CD14-positive monocyte (primary cell): ENCODE data around the gene MAP2K6. TPM values are rescaled to one million over a fixed set of nuclear protein-coding genes. Genes with fewer than 3 reads are reported as not detected.

Experiments
- DNase-seq, 3 donors: peaks; one replicate each; pipeline ENCODE4 v3.0.0-alpha.2; 2011 to 2022
- H2AFZ ChIP-seq: 2 replicates; pipeline ENCODE4 v1.6.0; 2012; ENCODE audit warnings: mild to moderate bottlenecking, low read depth, low read length, inconsistent platforms; ENCODE audit not compliant: insufficient read depth, poor library complexity, severe bottlenecking
- H3K27ac ChIP-seq, 2 donors: 1 replicate in 1 of 2; 2 replicates in 1 of 2; pipeline ENCODE4 v1.5.1; 2012 to 2013; ENCODE audit warnings: low read length in 2 of 2, control low read depth in 1 of 2, inconsistent platforms in 1 of 2, low read depth in 1 of 2, mild to moderate bottlenecking in 1 of 2
- H3K27me3 ChIP-seq, 2 donors: one replicate each; pipeline versions ENCODE4 v1.6.0 to v1.6.1; 2011 to 2013; ENCODE audit warnings: low read length in 2 of 2; ENCODE audit not compliant: control insufficient read depth in 2 of 2, insufficient read depth in 2 of 2
- H3K36me3 ChIP-seq, 2 donors: replicated peaks in 1 of 2; 1 replicate in 1 of 2; 2 replicates in 1 of 2; pipeline versions ENCODE4 v1.5.1 to v1.6.1; 2012 to 2013; ENCODE audit warnings: low read length in 2 of 2, control low read depth in 1 of 2, inconsistent platforms in 1 of 2, mild to moderate bottlenecking in 1 of 2; ENCODE audit not compliant: insufficient read depth in 2 of 2, control insufficient read depth in 1 of 2
- H3K4me1 ChIP-seq, 2 donors: 1 replicate in 1 of 2; 2 replicates in 1 of 2; pipeline versions ENCODE4 v1.5.1 to v1.6.1; 2012 to 2013; ENCODE audit warnings: low read length in 2 of 2, control low read depth in 1 of 2, inconsistent platforms in 1 of 2, mild to moderate bottlenecking in 1 of 2, moderate library complexity in 1 of 2; ENCODE audit not compliant: insufficient read depth in 2 of 2, control insufficient read depth in 1 of 2
- H3K4me2 ChIP-seq: replicated peaks from 2 replicates; pipeline ENCODE3; 2012; ENCODE audit warnings: low read length, moderate library complexity, mild to moderate bottlenecking; ENCODE audit not compliant: poor library complexity, severe bottlenecking; ENCODE audit errors: extremely low read depth
- H3K4me3 ChIP-seq, 3 experiments: fragments of 200-600 bp in 1 of 3; sonication (generic) in 1 of 3; replicated peaks in 1 of 3; 1 replicate in 2 of 3; 2 replicates in 1 of 3; pipeline ENCODE4 v1.5.1; 2011 to 2013; ENCODE audit warnings: low read length in 3 of 3, mild to moderate bottlenecking in 3 of 3, control low read depth in 2 of 3, low read depth in 2 of 3, inconsistent platforms in 1 of 3, moderate library complexity in 1 of 3
- H3K79me2 ChIP-seq: 2 replicates; pipeline ENCODE4 v1.6.0; 2012; ENCODE audit warnings: mild to moderate bottlenecking, control low read depth, inconsistent platforms, low read length, moderate library complexity; ENCODE audit not compliant: insufficient read depth
- H3K9ac ChIP-seq: 2 replicates; pipeline ENCODE4 v1.6.0; 2017; ENCODE audit warnings: low read length, mild to moderate bottlenecking; ENCODE audit not compliant: insufficient read depth, poor library complexity, severe bottlenecking
- H3K9me3 ChIP-seq, 2 donors: replicated peaks in 1 of 2; 1 replicate in 1 of 2; 2 replicates in 1 of 2; pipeline versions ENCODE4 v1.5.1 to v1.6.1; 2012 to 2013; ENCODE audit warnings: low read length in 2 of 2, control low read depth in 1 of 2; ENCODE audit not compliant: control insufficient read depth in 1 of 2, insufficient read depth in 1 of 2
- H4K20me1 ChIP-seq: 2 replicates; pipeline ENCODE4 v1.6.0; 2012; ENCODE audit warnings: mild to moderate bottlenecking, low read length, control low read depth, moderate library complexity; ENCODE audit not compliant: insufficient read depth
- H3K27ac Mint-ChIP-seq, 7 donors: one replicate each; pipeline ENCODE4 v1.8.0; 2020; ENCODE audit warnings: mild to moderate bottlenecking in 7 of 7, mixed read lengths in 7 of 7, moderate library complexity in 6 of 7, inconsistent platforms in 2 of 7
- H3K27me3 Mint-ChIP-seq, 3 donors: one replicate each; pipeline ENCODE4 v1.8.0; 2021 to 2022; ENCODE audit warnings: low read depth in 3 of 3, mild to moderate bottlenecking in 3 of 3, mixed read lengths in 3 of 3, moderate library complexity in 3 of 3, inconsistent platforms in 1 of 3
- H3K36me3 Mint-ChIP-seq, 2 donors: one replicate each; pipeline ENCODE4 v1.8.0; 2020; ENCODE audit warnings: mixed read lengths in 2 of 2, inconsistent platforms in 1 of 2, mild to moderate bottlenecking in 1 of 2
- H3K4me1 Mint-ChIP-seq: one replicate; pipeline ENCODE4 v1.8.0; 2020; ENCODE audit warnings: mild to moderate bottlenecking, mixed read lengths
- H3K4me3 Mint-ChIP-seq, 2 donors: one replicate each; pipeline ENCODE4 v1.8.0; 2020; ENCODE audit warnings: mild to moderate bottlenecking in 2 of 2, mixed read lengths in 2 of 2, moderate library complexity in 1 of 2
- H3K9me3 Mint-ChIP-seq, 7 donors: one replicate each; pipeline ENCODE4 v1.8.0; 2020 to 2022; ENCODE audit warnings: mixed read lengths in 7 of 7, mild to moderate bottlenecking in 6 of 7, moderate library complexity in 6 of 7, inconsistent platforms in 2 of 7
- WGBS: methylation state at CpG from one replicate; pipeline ENCODE4 v1.1.5; 2013; ENCODE audit warnings: missing lambda C conversion rate; ENCODE audit not compliant: insufficient coverage; 5-methylcytosine and 5-hydroxymethylcytosine counted together
- intact Hi-C, 2 donors: fragments of 100-400 bp; cut with micrococcal nuclease; formaldehyde crosslinking; loops; one replicate each; pipeline versions ENCODE4 v1.15.0 to v1.15.1; 2023
- polyA plus RNA-seq, 3 donors: library from polyadenylated mRNA; depleted of rRNA in 1 of 3; unstranded in 2 of 3; stranded (reverse) in 1 of 3; fragments of 300-500 nt in 2 of 3; fragments of >200 nt in 1 of 3; fragmentation: Illumina TruSeq in 2 of 3; gene quantifications; 1 replicate in 2 of 3; 2 replicates in 1 of 3; pipeline ENCODE4 v1.2.3, GENCODE V29; 2012 to 2021
- TF ChIP-seq, protein P1 (sequence below): fragments of 200-600 bp; IDR thresholded peaks from one replicate; pipeline ENCODE4 v1.8.0; 2022; ENCODE audit warnings: antibody characterized with exemption, mild to moderate bottlenecking

The MAP2K6 gene
- polyA plus RNA-seq, 3 donors: 13.5 to 28.9 (median 18.5) TPM

DNA sequence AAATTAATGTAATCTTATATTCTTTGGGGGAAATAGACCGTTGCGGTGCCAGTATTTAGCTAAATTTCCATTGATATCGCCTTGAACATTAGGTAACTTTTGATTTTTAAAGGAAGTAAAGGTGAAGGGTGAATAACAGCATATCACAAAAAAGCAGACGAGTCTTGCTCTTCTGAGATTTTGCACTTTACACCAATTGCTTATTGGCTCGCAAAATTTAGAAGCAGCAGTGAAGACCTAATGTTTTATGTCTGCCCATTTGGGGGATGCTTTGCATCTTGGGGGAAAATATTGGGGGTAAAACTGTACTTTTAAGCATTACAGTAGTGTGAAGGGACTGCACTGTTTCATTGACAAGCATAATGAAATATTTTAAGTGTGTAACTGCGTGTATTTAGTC, 934 bp downstream of the MAP2K6 start:
- TF ChIP-seq, protein P1, sequence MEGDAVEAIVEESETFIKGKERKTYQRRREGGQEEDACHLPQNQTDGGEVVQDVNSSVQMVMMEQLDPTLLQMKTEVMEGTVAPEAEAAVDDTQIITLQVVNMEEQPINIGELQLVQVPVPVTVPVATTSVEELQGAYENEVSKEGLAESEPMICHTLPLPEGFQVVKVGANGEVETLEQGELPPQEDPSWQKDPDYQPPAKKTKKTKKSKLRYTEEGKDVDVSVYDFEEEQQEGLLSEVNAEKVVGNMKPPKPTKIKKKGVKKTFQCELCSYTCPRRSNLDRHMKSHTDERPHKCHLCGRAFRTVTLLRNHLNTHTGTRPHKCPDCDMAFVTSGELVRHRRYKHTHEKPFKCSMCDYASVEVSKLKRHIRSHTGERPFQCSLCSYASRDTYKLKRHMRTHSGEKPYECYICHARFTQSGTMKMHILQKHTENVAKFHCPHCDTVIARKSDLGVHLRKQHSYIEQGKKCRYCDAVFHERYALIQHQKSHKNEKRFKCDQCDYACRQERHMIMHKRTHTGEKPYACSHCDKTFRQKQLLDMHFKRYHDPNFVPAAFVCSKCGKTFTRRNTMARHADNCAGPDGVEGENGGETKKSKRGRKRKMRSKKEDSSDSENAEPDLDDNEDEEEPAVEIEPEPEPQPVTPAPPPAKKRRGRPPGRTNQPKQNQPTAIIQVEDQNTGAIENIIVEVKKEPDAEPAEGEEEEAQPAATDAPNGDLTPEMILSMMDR: no peak
- no peak overlapping the region for H3K9ac ChIP-seq

DNA sequence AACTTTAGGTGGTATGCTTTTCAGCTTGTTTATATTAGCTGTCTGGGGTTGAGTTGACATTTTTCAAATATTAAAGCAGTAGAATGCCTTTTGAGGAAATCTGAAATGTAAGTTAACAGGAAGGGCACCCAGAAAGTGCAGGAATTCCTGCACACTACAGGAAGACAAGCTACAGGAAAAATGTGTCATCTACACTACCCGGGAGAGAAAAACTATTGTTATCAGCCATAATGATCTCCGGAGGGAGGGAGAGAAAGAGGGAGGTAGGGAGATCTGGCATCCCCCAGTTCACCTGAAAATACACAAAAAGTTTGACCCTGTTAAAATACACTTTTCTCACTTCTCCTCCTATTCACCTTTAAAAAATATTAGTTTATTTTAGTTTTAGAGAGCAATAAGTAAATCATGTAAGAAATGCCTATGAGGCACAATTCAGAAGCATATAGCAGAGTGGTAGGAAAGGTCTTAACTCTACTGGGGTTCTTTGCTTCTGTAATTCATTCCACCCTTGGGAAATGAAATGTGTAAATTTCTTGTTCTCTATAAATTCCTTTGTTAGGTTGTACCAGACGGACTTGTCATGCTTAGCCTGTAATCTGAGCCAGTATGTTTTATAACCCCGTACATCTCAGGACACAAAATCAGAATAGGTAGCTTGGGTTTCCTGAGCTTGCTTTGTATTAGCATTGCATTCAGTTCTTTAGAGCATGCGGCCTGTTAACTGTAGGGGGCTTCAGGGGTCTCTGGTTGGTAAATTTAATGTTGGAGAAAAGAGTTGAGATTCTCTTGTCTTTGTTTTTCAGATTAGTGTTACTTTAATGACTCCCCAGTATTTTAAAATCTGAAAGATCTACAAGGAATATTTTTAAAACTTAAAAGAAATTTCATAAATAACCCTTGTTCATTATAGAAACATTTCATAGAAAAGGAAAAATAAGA, 3.3 kb downstream of the MAP2K6 start:
- H2AFZ ChIP-seq: no peak overlapping the region
- no peaks in the 10 kb centered on the region for H3K9me3 ChIP-seq

More for the DNA sequence above, 934 bp downstream of the MAP2K6 start:
- peak overlapping the region in 1 of 2 donors; percentile 42 for H3K27ac ChIP-seq
- peaks cover 33% of the 10 kb centered on the region for H3K79me2 ChIP-seq
- peaks cover 20 to 33% of the 10 kb centered on the region in 2 donors for H3K4me1 ChIP-seq
- H4K20me1 ChIP-seq: no peaks in the 10 kb centered on the region
- peaks cover 0 to 2% of the 10 kb centered on the region in 2 donors for H3K36me3 Mint-ChIP-seq
- peak overlapping the region; percentile 59 to 96 (median 91) for H3K4me3 ChIP-seq
- peaks cover 0 to 6% (median 0%) of the 10 kb centered on the region in 7 donors for H3K9me3 Mint-ChIP-seq
- peak overlapping the region; percentile 34 for H2AFZ ChIP-seq
- H3K36me3 ChIP-seq: no peaks in the 10 kb centered on the region
- peaks cover 0 to 4% (median 4%) of the 10 kb centered on the region in 3 donors for H3K27me3 Mint-ChIP-seq
- intact Hi-C loops: no loop called here
- H3K4me3 Mint-ChIP-seq: no peak overlapping the region
- H3K4me1 Mint-ChIP-seq: peaks cover 8% of the 10 kb centered on the region
- H3K27ac Mint-ChIP-seq: no peak overlapping the region
- H3K4me2 ChIP-seq: peak overlapping the region; percentile 87
- no peaks in the 10 kb centered on the region for H3K9me3 ChIP-seq
- no peak for DNase-seq
- no peaks in the 10 kb centered on the region for H3K27me3 ChIP-seq
- 17% methylated on average over 2 of the region's 6 CpGs for WGBS

More for the DNA sequence above, 3.3 kb downstream of the MAP2K6 start:
- H3K27ac ChIP-seq: no peak overlapping the region
- no peak overlapping the region for H3K4me2 ChIP-seq
- H4K20me1 ChIP-seq: no peaks in the 10 kb centered on the region
- Mint-ChIP-seq H3K4me1 (peaks cover 11% of the 10 kb centered on the region), H3K36me3 (peaks cover 0 to 2% of the 10 kb centered on the region in 2 donors), H3K27ac (no peak overlapping the region), H3K27me3 (peaks cover 0 to 4% (median 4%) of the 10 kb centered on the region in 3 donors), H3K9me3 (peaks cover 0 to 3% (median 0%) of the 10 kb centered on the region in 7 donors), H3K4me3 (no peak overlapping the region)
- no peak for DNase-seq
- H3K4me3 ChIP-seq: no peak overlapping the region
- TF ChIP-seq, protein P1: no peak
- H3K79me2 ChIP-seq: peaks cover 39% of the 10 kb centered on the region
- H3K27me3 ChIP-seq: no peaks in the 10 kb centered on the region
- H3K9ac ChIP-seq: no peak overlapping the region
- H3K36me3 ChIP-seq: no peaks in the 10 kb centered on the region
- intact Hi-C loops: no loop called here
- H3K4me1 ChIP-seq: peaks cover 20 to 33% of the 10 kb centered on the region in 2 donors
- no CpG with 5 or more reads among the region's 5 CpGs for WGBS
